WERI-Rb-1 (cell line): Measurements from ENCODE around the gene SLU7.
A peak's percentile ranks its signal among the peaks of the same experiment; 100 is the strongest.

Source experiments
- DNase-seq: peaks from one replicate; pipeline ENCODE4 v3.0.0-alpha.2; 2020
- H3K27ac ChIP-seq: fragments of 250-450 bp; sonication (Bioruptor Pico); 2 replicates; pipeline ENCODE4 v1.5.1; 2020; ENCODE audit warnings: mild to moderate bottlenecking, moderate library complexity
- H3K27me3 ChIP-seq: fragments of 250-450 bp; sonication (Bioruptor Pico); 2 replicates; pipeline ENCODE4 v1.5.1; 2021; ENCODE audit warnings: mild to moderate bottlenecking, low read depth, moderate library complexity; ENCODE audit not compliant: insufficient read depth, severe bottlenecking
- H3K36me3 ChIP-seq: fragments of 250-450 bp; sonication (Bioruptor Pico); 2 replicates; pipeline ENCODE4 v1.5.1; 2020; ENCODE audit warnings: mild to moderate bottlenecking, moderate library complexity
- H3K4me3 ChIP-seq: 2 replicates; pipeline ENCODE4 v1.5.1; 2011; ENCODE audit warnings: low read depth, mild to moderate bottlenecking, control low read depth, low read length
- H3K9me3 ChIP-seq: fragments of 250-450 bp; sonication (Bioruptor Pico); 2 replicates; pipeline ENCODE4 v1.5.1; 2021; ENCODE audit warnings: mild to moderate bottlenecking, moderate library complexity; ENCODE audit not compliant: severe bottlenecking
- CTCF ChIP-seq: IDR thresholded peaks from 2 replicates; pipeline ENCODE4 v1.5.1; 2011; ENCODE audit warnings: low read depth, mild to moderate bottlenecking, control low read depth, inconsistent platforms, low read length

The SLU7 gene

GRCh38 chr5:160395111-160395510 is 23.8 kb downstream of the SLU7 start:
- H3K9me3 ChIP-seq = no peaks in the 10 kb centered on the region
- no peak for DNase-seq
- H3K27ac ChIP-seq = no peak overlapping the region
- H3K36me3 ChIP-seq = no peaks in the 10 kb centered on the region
- TF ChIP-seq CTCF = no peak
- no peak overlapping the region for H3K4me3 ChIP-seq
- H3K27me3 ChIP-seq = no peaks in the 10 kb centered on the region

DNA sequence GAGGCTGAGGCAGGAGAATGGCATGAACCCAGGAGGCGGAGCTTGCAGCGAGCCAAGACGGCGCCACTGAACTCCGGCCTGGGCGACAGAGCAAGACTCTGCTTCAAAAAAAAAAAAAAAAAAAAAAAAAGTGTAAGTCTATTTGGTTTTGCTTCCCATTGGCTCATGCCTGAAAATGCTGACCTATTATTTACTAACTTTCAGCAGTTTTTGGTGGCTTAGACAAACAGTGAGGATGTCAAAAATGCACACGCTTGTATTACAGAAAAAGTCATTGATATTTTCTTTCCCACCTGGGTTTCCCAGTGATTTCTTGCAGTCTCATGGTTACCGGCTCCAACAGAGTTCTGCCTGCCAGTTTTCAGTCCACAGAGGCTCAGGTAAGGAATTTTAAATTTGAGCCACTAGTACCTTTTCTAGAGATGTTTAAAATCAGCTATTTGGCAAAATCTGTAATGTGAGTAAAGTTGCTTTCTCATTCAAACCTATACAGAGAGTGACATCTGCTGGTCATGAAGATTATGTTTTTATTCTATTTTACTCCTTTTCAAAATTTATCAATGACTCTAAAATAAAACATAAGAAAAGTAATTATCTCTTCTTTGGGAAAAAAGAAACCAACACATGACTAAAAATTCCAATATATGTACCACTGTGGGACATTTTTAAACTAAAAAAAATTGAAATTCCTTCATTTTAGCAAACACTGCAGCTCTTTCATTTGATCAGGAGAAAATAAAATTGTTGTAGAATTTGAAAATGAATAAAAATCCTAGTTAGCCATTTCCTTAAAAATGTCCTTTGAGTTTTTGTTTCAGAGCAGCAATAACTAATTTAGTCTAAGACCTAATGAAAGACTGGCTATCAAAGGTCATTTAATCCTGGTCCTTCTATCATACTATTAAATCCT is 27.8 kb downstream of the SLU7 start:
- Histone ChIP-seq H3K27me3 (no peaks in the 10 kb centered on the region), H3K36me3 (no peaks in the 10 kb centered on the region), H3K4me3 (no peak overlapping the region), H3K9me3 (no peaks in the 10 kb centered on the region), H3K27ac (no peak overlapping the region)
- 0 out of 2 replicates have a peak, but pooled peaks have one; percentile 12 for TF ChIP-seq CTCF
- DNase-seq = no peak

GRCh38 chr5:160387445-160387844 is 31.4 kb downstream of the SLU7 start:
- Histone ChIP-seq H3K36me3 (no peaks in the 10 kb centered on the region), H3K9me3 (no peaks in the 10 kb centered on the region), H3K27me3 (no peaks in the 10 kb centered on the region), H3K27ac (no peak overlapping the region), H3K4me3 (no peak overlapping the region)
- no peak for DNase-seq
- TF ChIP-seq CTCF = no peak

DNA sequence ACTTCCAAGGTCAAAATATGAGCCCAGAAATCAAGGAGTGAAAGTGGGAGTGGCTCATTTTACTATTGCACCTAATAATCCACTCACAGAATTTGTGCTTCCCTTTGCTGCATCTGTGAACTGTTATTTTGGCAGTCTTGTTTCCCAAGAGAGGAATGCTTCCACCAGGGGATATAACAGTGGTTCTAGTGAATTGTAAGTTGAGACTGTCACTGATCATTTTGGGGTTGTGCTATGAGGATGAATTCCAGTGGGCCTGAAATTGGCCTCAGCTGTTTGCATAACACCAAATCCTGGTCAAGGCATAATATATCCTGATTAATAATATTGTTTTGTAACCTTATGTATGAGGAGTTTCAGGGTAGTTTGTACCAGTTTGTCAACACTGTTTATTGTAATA is 33.4 kb downstream of the SLU7 start:
- Histone ChIP-seq H3K27ac (no peak overlapping the region), H3K27me3 (no peaks in the 10 kb centered on the region), H3K36me3 (no peaks in the 10 kb centered on the region), H3K4me3 (no peak overlapping the region), H3K9me3 (no peaks in the 10 kb centered on the region)
- TF ChIP-seq CTCF = no peak
- no peak for DNase-seq

DNA sequence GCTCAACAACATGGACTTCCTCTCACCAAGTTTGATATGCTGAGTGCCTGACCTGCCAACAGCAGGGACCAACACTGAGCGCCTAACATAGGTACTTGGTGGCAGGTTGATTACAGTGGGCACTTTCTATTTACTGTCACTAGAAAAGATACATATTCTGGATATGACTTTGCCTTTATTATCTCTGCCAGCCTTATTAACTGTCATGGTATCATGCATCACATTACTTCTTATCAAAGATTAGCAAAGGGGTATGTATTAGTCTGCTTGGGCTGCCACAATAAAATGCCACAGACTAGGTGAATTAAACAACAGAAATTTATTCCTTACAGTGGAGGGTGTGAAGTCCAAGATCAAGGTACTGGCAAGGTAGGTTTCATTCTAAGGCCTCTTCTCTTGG is 34.2 kb downstream of the SLU7 start:
- Histone ChIP-seq H3K36me3 (no peaks in the 10 kb centered on the region), H3K4me3 (no peak overlapping the region), H3K9me3 (no peaks in the 10 kb centered on the region), H3K27ac (no peak overlapping the region), H3K27me3 (no peaks in the 10 kb centered on the region)
- no peak for TF ChIP-seq CTCF
- DNase-seq = no peak
